ENCODE data around the gene AUTS2. TPM values are rescaled to one million over a fixed set of nuclear protein-coding genes. Genes with fewer than 3 reads are reported as not detected.

Gene AUTS2
- total RNA-seq, 1 donor from 2014 or later: 53.0 TPM

GRCh38 chr7:70777251-70777650, 1179.0 kb downstream of the AUTS2 start:
- no peak overlapping the region for H3K27ac ChIP-seq
- H3K36me3 ChIP-seq: peaks cover 0 to 19% of the 10 kb centered on the region in 2 donors
- intact Hi-C loops (cut with DNase I): no loop called here
- TF ChIP-seq CTCF (IDR thresholded peaks at IDR 0.05) (no peak), POLR2AphosphoS5 (IDR thresholded peaks at IDR 0.05; ENCODE audit: insufficient read depth in 1 of 2, low read depth in 1 of 2) (no peak), POLR2A (IDR thresholded peaks at IDR 0.05) (no peak)
- no peak for DNase-seq (ENCODE audit: extremely low spot score in 2 of 2)
- peaks cover 13% of the 10 kb centered on the region for H3K4me1 ChIP-seq
- H3K4me3 ChIP-seq: no peak overlapping the region
- no peaks in the 10 kb centered on the region for H3K27me3 ChIP-seq
- no peaks in the 10 kb centered on the region for H3K9me3 ChIP-seq

GRCh38 chr7:70778585-70778984, 1180.3 kb downstream of the AUTS2 start:
- no peak overlapping the region for H3K27ac ChIP-seq
- no peaks in the 10 kb centered on the region for H3K27me3 ChIP-seq
- no peak for DNase-seq (ENCODE audit: extremely low spot score in 2 of 2)
- H3K9me3 ChIP-seq: no peaks in the 10 kb centered on the region
- TF ChIP-seq CTCF (IDR thresholded peaks at IDR 0.05) (no peak), POLR2AphosphoS5 (IDR thresholded peaks at IDR 0.05; ENCODE audit: insufficient read depth in 1 of 2, low read depth in 1 of 2) (no peak), POLR2A (IDR thresholded peaks at IDR 0.05) (no peak)
- intact Hi-C loops (cut with DNase I): no loop called here
- H3K4me1 ChIP-seq: peaks cover 13% of the 10 kb centered on the region
- peaks cover 0 to 18% of the 10 kb centered on the region in 2 donors for H3K36me3 ChIP-seq
- H3K4me3 ChIP-seq: no peak overlapping the region

- Histone ChIP-seq H3K27me3 (no peaks in the 10 kb centered on the region), H3K27ac (no peak overlapping the region), H3K9me3 (no peaks in the 10 kb centered on the region), H3K4me3 (no peak overlapping the region), H3K36me3 (peaks cover 0 to 24% of the 10 kb centered on the region in 2 donors), H3K4me1 (peaks cover 13% of the 10 kb centered on the region)
- peak in 1 of 2 donors; percentile 54 for DNase-seq (ENCODE audit: extremely low spot score in 2 of 2)
- intact Hi-C loops (cut with DNase I): no loop called here
- TF ChIP-seq CTCF (IDR thresholded peaks at IDR 0.05) (no peak), POLR2A (IDR thresholded peaks at IDR 0.05) (no peak), POLR2AphosphoS5 (IDR thresholded peaks at IDR 0.05; ENCODE audit: insufficient read depth in 1 of 2, low read depth in 1 of 2) (no peak)
These were observed 1181.0 kb downstream of the AUTS2 start for GRCh38 chr7:70779321-70779720.

- intact Hi-C loops (cut with DNase I): no loop called here
- H3K9me3 ChIP-seq: no peaks in the 10 kb centered on the region
- TF ChIP-seq POLR2A (IDR thresholded peaks at IDR 0.05) (no peak), CTCF (IDR thresholded peaks at IDR 0.05) (no peak), POLR2AphosphoS5 (IDR thresholded peaks at IDR 0.05; ENCODE audit: insufficient read depth in 1 of 2, low read depth in 1 of 2) (no peak)
- H3K4me1 ChIP-seq: peaks cover 11% of the 10 kb centered on the region
- no peak for DNase-seq (ENCODE audit: extremely low spot score in 2 of 2)
- H3K36me3 ChIP-seq: peaks cover 0 to 41% of the 10 kb centered on the region in 2 donors
- H3K27ac ChIP-seq: no peak overlapping the region
- H3K27me3 ChIP-seq: no peaks in the 10 kb centered on the region
- no peak overlapping the region for H3K4me3 ChIP-seq
These were observed 1183.6 kb downstream of the AUTS2 start for GRCh38 chr7:70781922-70782311.

GRCh38 chr7:70782796-70783195, 1184.5 kb downstream of the AUTS2 start:
- no peak overlapping the region for H3K27ac ChIP-seq
- TF ChIP-seq POLR2A (IDR thresholded peaks at IDR 0.05) (no peak), POLR2AphosphoS5 (IDR thresholded peaks at IDR 0.05; ENCODE audit: insufficient read depth in 1 of 2, low read depth in 1 of 2) (no peak), CTCF (IDR thresholded peaks at IDR 0.05) (no peak)
- H3K4me3 ChIP-seq: no peak overlapping the region
- peaks cover 2% of the 10 kb centered on the region for H3K4me1 ChIP-seq
- no peaks in the 10 kb centered on the region for H3K9me3 ChIP-seq
- H3K27me3 ChIP-seq: no peaks in the 10 kb centered on the region
- intact Hi-C loops (cut with DNase I): no loop called here
- no peak for DNase-seq (ENCODE audit: extremely low spot score in 2 of 2)
- peaks cover 0 to 50% of the 10 kb centered on the region in 2 donors for H3K36me3 ChIP-seq

Data from vagina (tissue), 2 donors.